HL-60/S4 (cell line): ENCODE data around the gene CCR5.
"Not testable (repeated sequence)": the region's sequence is repeated elsewhere in the genome, so short reads cannot be mapped to it uniquely, and the experiment has no call there.

Experiments used
- in situ Hi-C: fragments of 300-500 bp; cut with MboI; formaldehyde crosslinking; loops from 2 replicates; pipeline ENCODE4 v1.14.3; 2022; ENCODE audit warnings: low sequenced_read_pairs

Gene CCR5

GRCh38 chr3:46380471-46381221, 9.9 kb downstream of the CCR5 start:
- in situ Hi-C loops: no loop called here

- in situ Hi-C loops: no loop called here
Observed at GRCh38 chr3:46381625-46382024, 10.9 kb downstream of the CCR5 start.

- in situ Hi-C loops: no loop called here
Observed at GRCh38 chr3:46383211-46383950, 12.6 kb downstream of the CCR5 start.

GRCh38 chr3:46383951-46384330, 13.2 kb downstream of the CCR5 start:
- in situ Hi-C loops: no loop called here

- in situ Hi-C loops: no loop called here
Observed at GRCh38 chr3:46386205-46386604, 15.5 kb downstream of the CCR5 start.

GRCh38 chr3:46388847-46389246, 18.1 kb downstream of the CCR5 start:
- in situ Hi-C loops: not testable (repeated sequence)

GRCh38 chr3:46389306-46389705, 18.6 kb downstream of the CCR5 start:
- in situ Hi-C loops: no loop called here

- in situ Hi-C loops: not testable (repeated sequence)
Observed at GRCh38 chr3:46391526-46391925, 20.8 kb downstream of the CCR5 start.

- in situ Hi-C loops: no loop called here
Observed at GRCh38 chr3:46393011-46393410, 22.3 kb downstream of the CCR5 start.

GRCh38 chr3:46393554-46394434, 23.0 kb downstream of the CCR5 start:
- in situ Hi-C loops: no loop called here

GRCh38 chr3:46395210-46395661, 24.5 kb downstream of the CCR5 start:
- in situ Hi-C loops: no loop called here

GRCh38 chr3:46395766-46396530, 25.2 kb downstream of the CCR5 start:
- in situ Hi-C loops: no loop called here

GRCh38 chr3:46397111-46397510, 26.4 kb downstream of the CCR5 start:
- in situ Hi-C loops: no loop called here

- in situ Hi-C loops: no loop called here
Observed at GRCh38 chr3:46398186-46398955, 27.6 kb downstream of the CCR5 start.

GRCh38 chr3:46399098-46399497, 28.4 kb downstream of the CCR5 start:
- in situ Hi-C loops: no loop called here

- in situ Hi-C loops: no loop called here
Observed at GRCh38 chr3:46399557-46399956, 28.8 kb downstream of the CCR5 start.

GRCh38 chr3:46400000-46400734, 29.4 kb downstream of the CCR5 start:
- in situ Hi-C loops: no loop called here

GRCh38 chr3:46400846-46401245, 30.1 kb downstream of the CCR5 start:
- in situ Hi-C loops: no loop called here

GRCh38 chr3:46401579-46401978, 30.8 kb downstream of the CCR5 start:
- in situ Hi-C loops: no loop called here
